GM19240 (cell line): ENCODE results near the gene ZCCHC7.

Experiments
- DNase-seq: peaks from one replicate; pipeline ENCODE4 v3.0.0; 2011; ENCODE audit warnings: low spot score; ENCODE audit not compliant: insufficient read length

The ZCCHC7 gene

GRCh38 chr9:37209431-37210386, 89.3 kb downstream of the ZCCHC7 start:
- no peak for DNase-seq

- no peak for DNase-seq
Observed at GRCh38 chr9:37210737-37211523, 90.6 kb downstream of the ZCCHC7 start.

- DNase-seq, result no peak
Observed at GRCh38 chr9:37212435-37212834, 92.1 kb downstream of the ZCCHC7 start.

GRCh38 chr9:37215381-37215780, 95.0 kb downstream of the ZCCHC7 start:
- DNase-seq, result no peak

GRCh38 chr9:37215830-37216229, 95.5 kb downstream of the ZCCHC7 start:
- DNase-seq, result no peak

GRCh38 chr9:37217161-37217560, 96.8 kb downstream of the ZCCHC7 start:
- DNase-seq, result no peak

GRCh38 chr9:37218800-37219425, 98.5 kb downstream of the ZCCHC7 start:
- DNase-seq, result no peak

GRCh38 chr9:37220971-37221370, 100.6 kb downstream of the ZCCHC7 start:
- no peak for DNase-seq

- DNase-seq, result no peak
Observed at GRCh38 chr9:37221489-37222106, 101.2 kb downstream of the ZCCHC7 start.

- DNase-seq, result no peak
Observed at GRCh38 chr9:37229455-37229854, 109.1 kb downstream of the ZCCHC7 start.

- DNase-seq, result no peak
Observed at GRCh38 chr9:37229882-37230482, 109.6 kb downstream of the ZCCHC7 start.

GRCh38 chr9:37236822-37237221, 116.4 kb downstream of the ZCCHC7 start:
- DNase-seq, result no peak

- DNase-seq, result no peak
Observed at GRCh38 chr9:37238122-37238521, 117.7 kb downstream of the ZCCHC7 start.

- DNase-seq, result no peak
Observed at GRCh38 chr9:37239224-37239859, 119.0 kb downstream of the ZCCHC7 start.

- no peak for DNase-seq
Observed at GRCh38 chr9:37239921-37240320, 119.5 kb downstream of the ZCCHC7 start.

GRCh38 chr9:37241340-37241739, 121.0 kb downstream of the ZCCHC7 start:
- no peak for DNase-seq

- DNase-seq, result no peak
Observed at GRCh38 chr9:37242089-37242488, 121.7 kb downstream of the ZCCHC7 start.

GRCh38 chr9:37243588-37244345, 123.4 kb downstream of the ZCCHC7 start:
- DNase-seq, result no peak

- no peak for DNase-seq
Observed at GRCh38 chr9:37246826-37247225, 126.5 kb downstream of the ZCCHC7 start.

GRCh38 chr9:37248651-37249163, 128.3 kb downstream of the ZCCHC7 start:
- DNase-seq, result no peak
